GM18507 (cell line): ENCODE measurements around the gene SMTNL2.
"Not testable (repeated sequence)": the region's sequence is repeated elsewhere in the genome, so short reads cannot be mapped to it uniquely, and the experiment has no call there.

ENCODE experiments used
- DNase-seq: peaks from one replicate; pipeline ENCODE4 v3.0.0; 2011; ENCODE audit warnings: low read depth; ENCODE audit not compliant: insufficient read length; ENCODE audit errors: extremely low spot score
- FAIRE-seq: peaks from 2 replicates; lab custom pipeline; 2011; peaks lifted over from hg19 to GRCh38; lab: Jason Lieb, UNC

SMTNL2 gene

GRCh38 chr17:4579678-4580077 lies 4.7 kb upstream of the SMTNL2 start:
- no peak for FAIRE-seq
- DNase-seq, result no peak

GRCh38 chr17:4580291-4580690 lies 4.0 kb upstream of the SMTNL2 start:
- FAIRE-seq (no peak), DNase-seq (no peak)

- no peak for DNase-seq
- no peak for FAIRE-seq
These were observed 2.2 kb upstream of the SMTNL2 start for GRCh38 chr17:4582101-4582501.

- no peak for FAIRE-seq
- no peak for DNase-seq
These were observed 1.6 kb upstream of the SMTNL2 start for GRCh38 chr17:4582691-4583090.

GRCh38 chr17:4583206-4583605 lies 1.1 kb upstream of the SMTNL2 start:
- FAIRE-seq (no peak), DNase-seq (no peak)

- no peak for DNase-seq
These were observed 588 bp upstream of the SMTNL2 start for GRCh38 chr17:4583782-4584100.

GRCh38 chr17:4584917-4585637 lies 748 bp downstream of the SMTNL2 start:
- DNase-seq, result no peak
- FAIRE-seq, result no peak

More at GRCh38 chr17:4583782-4584100, 588 bp upstream of the SMTNL2 start:
- FAIRE-seq, result no peak

- DNase-seq, result no peak
- no peak for FAIRE-seq
These were observed 1.3 kb downstream of the SMTNL2 start for GRCh38 chr17:4585638-4585994.

GRCh38 chr17:4586043-4586442 lies 1.7 kb downstream of the SMTNL2 start:
- DNase-seq (no peak), FAIRE-seq (no peak)

- FAIRE-seq, result no peak
These were observed 2.9 kb downstream of the SMTNL2 start for GRCh38 chr17:4587195-4587594.

GRCh38 chr17:4587803-4588202 lies 3.5 kb downstream of the SMTNL2 start:
- DNase-seq (no peak), FAIRE-seq (no peak)

More at GRCh38 chr17:4587195-4587594, 2.9 kb downstream of the SMTNL2 start:
- DNase-seq, result no peak

GRCh38 chr17:4588391-4588790 lies 4.1 kb downstream of the SMTNL2 start:
- FAIRE-seq (no peak), DNase-seq (no peak)

- DNase-seq (no peak), FAIRE-seq (no peak)
These were observed 4.7 kb downstream of the SMTNL2 start for GRCh38 chr17:4588898-4589625.

- not testable (repeated sequence) for FAIRE-seq, DNase-seq
These were observed 5.7 kb downstream of the SMTNL2 start for GRCh38 chr17:4590042-4590441.

GRCh38 chr17:4590981-4591453 lies 6.7 kb downstream of the SMTNL2 start:
- no peak for DNase-seq
- no peak for FAIRE-seq

GRCh38 chr17:4591529-4591928 lies 7.2 kb downstream of the SMTNL2 start:
- no peak for DNase-seq
- no peak for FAIRE-seq

GRCh38 chr17:4592240-4593005 lies 8.1 kb downstream of the SMTNL2 start:
- no peak for FAIRE-seq
- no peak for DNase-seq

GRCh38 chr17:4593021-4593421 lies 8.7 kb downstream of the SMTNL2 start:
- DNase-seq, result no peak
- no peak for FAIRE-seq

- FAIRE-seq, result no peak
These were observed 10.1 kb downstream of the SMTNL2 start for GRCh38 chr17:4594406-4594805.

GRCh38 chr17:4594931-4595684 lies 10.8 kb downstream of the SMTNL2 start:
- DNase-seq (no peak), FAIRE-seq (no peak)

More at GRCh38 chr17:4594406-4594805, 10.1 kb downstream of the SMTNL2 start:
- no peak for DNase-seq
